ENCODE data around the gene DRD2. TPM values are rescaled to one million over a fixed set of nuclear protein-coding genes. Genes with fewer than 3 reads are reported as not detected.

Gene DRD2
- total RNA-seq, 2 donors from 2014 or later = not detected

- H3K36me3 Mint-ChIP-seq (ENCODE audit: low read depth) = no peaks in the 10 kb centered on the region
- no peaks in the 10 kb centered on the region for H3K9me3 ChIP-seq (ENCODE audit: control insufficient read depth, low read length, poor library complexity, severe bottlenecking)
- DNase-seq = no peak
- no peak overlapping the region for H3K27ac Mint-ChIP-seq
- H3K4me3 Mint-ChIP-seq = no peak overlapping the region
- ATAC-seq = no peak
- peaks cover 42% of the 10 kb centered on the region for H3K27me3 Mint-ChIP-seq
- no peaks in the 10 kb centered on the region for H3K4me1 Mint-ChIP-seq
Observed at GRCh38 chr11:113417428-113417827, 57.8 kb downstream of the DRD2 start.

GRCh38 chr11:113415343-113415742 is 59.9 kb downstream of the DRD2 start:
- DNase-seq (no peak), ATAC-seq (no peak)
- Mint-ChIP-seq H3K4me3 (no peak overlapping the region), H3K4me1 (no peaks in the 10 kb centered on the region), H3K27me3 (peaks cover 35% of the 10 kb centered on the region), H3K27ac (no peak overlapping the region), H3K36me3 (ENCODE audit: low read depth) (no peaks in the 10 kb centered on the region)
- no peaks in the 10 kb centered on the region for H3K9me3 ChIP-seq (ENCODE audit: control insufficient read depth, low read length, poor library complexity, severe bottlenecking)

- Mint-ChIP-seq H3K4me1 (peaks cover 3% of the 10 kb centered on the region), H3K36me3 (ENCODE audit: low read depth) (no peaks in the 10 kb centered on the region), H3K27me3 (peaks cover 28% of the 10 kb centered on the region), H3K4me3 (no peak overlapping the region), H3K27ac (no peak overlapping the region)
- no peaks in the 10 kb centered on the region for H3K9me3 ChIP-seq (ENCODE audit: control insufficient read depth, low read length, poor library complexity, severe bottlenecking)
- DNase-seq (no peak), ATAC-seq (no peak)
Observed at GRCh38 chr11:113412675-113413074, 62.5 kb downstream of the DRD2 start.

- Mint-ChIP-seq H3K4me3 (no peak overlapping the region), H3K27ac (no peak overlapping the region), H3K36me3 (ENCODE audit: low read depth) (no peaks in the 10 kb centered on the region), H3K4me1 (peaks cover 3% of the 10 kb centered on the region), H3K27me3 (peaks cover 27% of the 10 kb centered on the region)
- no peak for ATAC-seq
- H3K9me3 ChIP-seq (ENCODE audit: control insufficient read depth, low read length, poor library complexity, severe bottlenecking) = no peaks in the 10 kb centered on the region
- no peak for DNase-seq
Observed at GRCh38 chr11:113411536-113411935, 63.7 kb downstream of the DRD2 start.

GRCh38 chr11:113410414-113411135 is 64.6 kb downstream of the DRD2 start:
- Mint-ChIP-seq H3K36me3 (ENCODE audit: low read depth) (no peaks in the 10 kb centered on the region), H3K4me3 (no peak overlapping the region), H3K4me1 (peaks cover 3% of the 10 kb centered on the region), H3K27me3 (peaks cover 27% of the 10 kb centered on the region), H3K27ac (no peak overlapping the region)
- DNase-seq = no peak
- no peaks in the 10 kb centered on the region for H3K9me3 ChIP-seq (ENCODE audit: control insufficient read depth, low read length, poor library complexity, severe bottlenecking)
- no peak for ATAC-seq

GRCh38 chr11:113409526-113409925 is 65.7 kb downstream of the DRD2 start:
- H3K27ac Mint-ChIP-seq = no peak overlapping the region

GRCh38 chr11:113408887-113409286 is 66.3 kb downstream of the DRD2 start:
- ATAC-seq = no peak
- H3K27me3 Mint-ChIP-seq = peaks cover 27% of the 10 kb centered on the region
- H3K9me3 ChIP-seq (ENCODE audit: control insufficient read depth, low read length, poor library complexity, severe bottlenecking) = no peaks in the 10 kb centered on the region
- peaks cover 7% of the 10 kb centered on the region for H3K4me1 Mint-ChIP-seq
- no peak for DNase-seq
- H3K27ac Mint-ChIP-seq = no peak overlapping the region
- H3K4me3 Mint-ChIP-seq = no peak overlapping the region
- H3K36me3 Mint-ChIP-seq (ENCODE audit: low read depth) = no peaks in the 10 kb centered on the region

More at GRCh38 chr11:113409526-113409925, 65.7 kb downstream of the DRD2 start:
- peaks cover 27% of the 10 kb centered on the region for H3K27me3 Mint-ChIP-seq
- no peaks in the 10 kb centered on the region for H3K36me3 Mint-ChIP-seq (ENCODE audit: low read depth)
- H3K4me1 Mint-ChIP-seq = peaks cover 7% of the 10 kb centered on the region
- no peak overlapping the region for H3K4me3 Mint-ChIP-seq
- ATAC-seq (no peak), DNase-seq (no peak)
- no peaks in the 10 kb centered on the region for H3K9me3 ChIP-seq (ENCODE audit: control insufficient read depth, low read length, poor library complexity, severe bottlenecking)

- H3K27me3 Mint-ChIP-seq = peaks cover 20% of the 10 kb centered on the region
- H3K36me3 Mint-ChIP-seq (ENCODE audit: low read depth) = no peaks in the 10 kb centered on the region
- H3K4me3 Mint-ChIP-seq = no peak overlapping the region
- DNase-seq (no peak), ATAC-seq (no peak)
- no peak overlapping the region for H3K27ac Mint-ChIP-seq
- H3K9me3 ChIP-seq (ENCODE audit: control insufficient read depth, low read length, poor library complexity, severe bottlenecking) = no peaks in the 10 kb centered on the region
- H3K4me1 Mint-ChIP-seq = peaks cover 7% of the 10 kb centered on the region
Observed at GRCh38 chr11:113408206-113408605, 67.0 kb downstream of the DRD2 start.

- ATAC-seq (no peak), DNase-seq (no peak)
- no peak overlapping the region for H3K4me3 Mint-ChIP-seq
- no peaks in the 10 kb centered on the region for H3K9me3 ChIP-seq (ENCODE audit: control insufficient read depth, low read length, poor library complexity, severe bottlenecking)
- peaks cover 13% of the 10 kb centered on the region for H3K27me3 Mint-ChIP-seq
- H3K36me3 Mint-ChIP-seq (ENCODE audit: low read depth) = no peaks in the 10 kb centered on the region
- H3K4me1 Mint-ChIP-seq = peaks cover 7% of the 10 kb centered on the region
- no peak overlapping the region for H3K27ac Mint-ChIP-seq
Observed at GRCh38 chr11:113407163-113407562, 68.0 kb downstream of the DRD2 start.

- Mint-ChIP-seq H3K36me3 (ENCODE audit: low read depth) (no peaks in the 10 kb centered on the region), H3K27ac (no peak overlapping the region), H3K4me1 (peaks cover 7% of the 10 kb centered on the region), H3K4me3 (no peak overlapping the region), H3K27me3 (peaks cover 10% of the 10 kb centered on the region)
- no peaks in the 10 kb centered on the region for H3K9me3 ChIP-seq (ENCODE audit: control insufficient read depth, low read length, poor library complexity, severe bottlenecking)
- no peak for DNase-seq
- no peak for ATAC-seq
Observed at GRCh38 chr11:113405724-113406478, 69.3 kb downstream of the DRD2 start.

GRCh38 chr11:113404859-113405430 is 70.3 kb downstream of the DRD2 start:
- Mint-ChIP-seq H3K27ac (no peak overlapping the region), H3K4me3 (no peak overlapping the region), H3K27me3 (peaks cover 10% of the 10 kb centered on the region), H3K4me1 (peaks cover 7% of the 10 kb centered on the region), H3K36me3 (ENCODE audit: low read depth) (no peaks in the 10 kb centered on the region)
- H3K9me3 ChIP-seq (ENCODE audit: control insufficient read depth, low read length, poor library complexity, severe bottlenecking) = no peaks in the 10 kb centered on the region
- DNase-seq (no peak), ATAC-seq (no peak)

GRCh38 chr11:113401718-113402117 is 73.5 kb downstream of the DRD2 start:
- DNase-seq (no peak), ATAC-seq (no peak)
- Mint-ChIP-seq H3K27me3 (no peaks in the 10 kb centered on the region), H3K4me1 (peaks cover 3% of the 10 kb centered on the region), H3K36me3 (ENCODE audit: low read depth) (no peaks in the 10 kb centered on the region), H3K27ac (no peak overlapping the region), H3K4me3 (no peak overlapping the region)
- no peaks in the 10 kb centered on the region for H3K9me3 ChIP-seq (ENCODE audit: control insufficient read depth, low read length, poor library complexity, severe bottlenecking)

- no peaks in the 10 kb centered on the region for H3K36me3 Mint-ChIP-seq (ENCODE audit: low read depth)
- H3K27ac Mint-ChIP-seq = no peak overlapping the region
- H3K27me3 Mint-ChIP-seq = no peaks in the 10 kb centered on the region
- no peak for ATAC-seq
- no peak for DNase-seq
- peaks cover 3% of the 10 kb centered on the region for H3K4me1 Mint-ChIP-seq
- no peak overlapping the region for H3K4me3 Mint-ChIP-seq
- no peaks in the 10 kb centered on the region for H3K9me3 ChIP-seq (ENCODE audit: control insufficient read depth, low read length, poor library complexity, severe bottlenecking)
Observed at GRCh38 chr11:113400631-113401230, 74.5 kb downstream of the DRD2 start.

Data from T-helper 17 cell (primary cell).